ENCODE results near the gene IP6K3. TPM values are rescaled to one million over a fixed set of nuclear protein-coding genes. Genes with fewer than 3 reads are reported as not detected.

Gene IP6K3
- total and polyA plus RNA-seq, 12 donors, result 0.06 to 1.6 (median 0.71) TPM; not detected in 3

GRCh38 chr6:33744895-33745546, 1.7 kb downstream of the IP6K3 start:
- Histone ChIP-seq H3K27me3 (peaks cover 20% of the 10 kb centered on the region), H3K27ac (peak overlapping the region in 2 of 5 donors; percentile 34 to 72), H3K4me1 (replicated peaks in 1 of 2) (peaks cover 0 to 4% of the 10 kb centered on the region in 2 donors), H3K36me3 (replicated peaks in 1 of 2) (no peaks in the 10 kb centered on the region), H3K9me3 (replicated peaks in 1 of 3) (no peaks in the 10 kb centered on the region), H3K4me3 (no peak overlapping the region)
- intact Hi-C loops (cut with DNase I), result no loop called here
- DNase-seq, result no peak
- no peak for TF ChIP-seq POLR2A (IDR thresholded peaks at IDR 0.05)
- no peak for TF ChIP-seq CTCF (IDR thresholded peaks at IDR 0.05)
- WGBS, 4 donors, result 63 to 75% (median 71%) methylated on average over 8 to 13 of the region's 13 CpGs

GRCh38 chr6:33744001-33744848, 2.5 kb downstream of the IP6K3 start:
- Histone ChIP-seq H3K9me3 (replicated peaks in 1 of 3) (no peaks in the 10 kb centered on the region), H3K4me3 (no peak overlapping the region), H3K36me3 (replicated peaks in 1 of 2) (no peaks in the 10 kb centered on the region), H3K4me1 (replicated peaks in 1 of 2) (peaks cover 0 to 4% of the 10 kb centered on the region in 2 donors), H3K27me3 (peaks cover 20% of the 10 kb centered on the region), H3K27ac (peak overlapping the region in 1 of 5 donors; percentile 72)
- DNase-seq, result peak; percentile 60 to 86 (median 72)
- 17 to 25% (median 24%) methylated on average over 11 of the region's 11 CpGs for WGBS, 4 donors
- intact Hi-C loops (cut with DNase I), result no loop called here
- TF ChIP-seq CTCF (IDR thresholded peaks at IDR 0.05), result peak; percentile 72 to 86 (median 82)
- TF ChIP-seq POLR2A (IDR thresholded peaks at IDR 0.05), result no peak

GRCh38 chr6:33742837-33743236, 3.9 kb downstream of the IP6K3 start:
- Histone ChIP-seq H3K36me3 (replicated peaks in 1 of 2) (no peaks in the 10 kb centered on the region), H3K4me3 (no peak overlapping the region), H3K4me1 (replicated peaks in 1 of 2) (peaks cover 0 to 4% of the 10 kb centered on the region in 2 donors), H3K27me3 (peaks cover 20% of the 10 kb centered on the region), H3K9me3 (replicated peaks in 1 of 3) (no peaks in the 10 kb centered on the region), H3K27ac (no peak overlapping the region)
- TF ChIP-seq POLR2A (IDR thresholded peaks at IDR 0.05) (no peak), CTCF (IDR thresholded peaks at IDR 0.05) (no peak)
- DNase-seq, result no peak
- intact Hi-C loops (cut with DNase I), result no loop called here
- 47 to 54% (median 52%) methylated on average over 7 of the region's 7 CpGs for WGBS, 4 donors

GRCh38 chr6:33742092-33742491, 4.6 kb downstream of the IP6K3 start:
- TF ChIP-seq CTCF (IDR thresholded peaks at IDR 0.05) (no peak), POLR2A (IDR thresholded peaks at IDR 0.05) (no peak)
- intact Hi-C loops (cut with DNase I), result no loop called here
- Histone ChIP-seq H3K4me1 (replicated peaks in 1 of 2) (peaks cover 0 to 9% of the 10 kb centered on the region in 2 donors), H3K27me3 (peaks cover 20% of the 10 kb centered on the region), H3K4me3 (no peak overlapping the region), H3K9me3 (replicated peaks in 1 of 3) (no peaks in the 10 kb centered on the region), H3K27ac (no peak overlapping the region), H3K36me3 (replicated peaks in 1 of 2) (no peaks in the 10 kb centered on the region)
- no peak for DNase-seq
- 30 to 62% (median 52%) methylated on average over 4 to 9 of the region's 9 CpGs for WGBS, 4 donors

Measured in adrenal gland (tissue), 12 donors.